Central memory CD4-positive, alpha-beta T cell (primary cell): Measurements from ENCODE around the gene MORN1.
"Not testable (repeated sequence)": the region's sequence is repeated elsewhere in the genome, so short reads cannot be mapped to it uniquely, and the experiment has no call there.

ENCODE experiments used
- DNase-seq: peaks from one replicate; pipeline ENCODE4 v3.0.0; 2022

Gene MORN1

GRCh38 chr1:2303016-2303775, 88.2 kb downstream of the MORN1 start:
- no peak for DNase-seq

- no peak for DNase-seq
Measured at GRCh38 chr1:2302292-2302925, 88.9 kb downstream of the MORN1 start.

- no peak for DNase-seq
Measured at GRCh38 chr1:2301607-2302291, 89.6 kb downstream of the MORN1 start.

GRCh38 chr1:2300851-2301606, 90.3 kb downstream of the MORN1 start:
- DNase-seq, result peak; percentile 98

GRCh38 chr1:2300004-2300771, 91.2 kb downstream of the MORN1 start:
- peak; percentile 86 for DNase-seq

DNA sequence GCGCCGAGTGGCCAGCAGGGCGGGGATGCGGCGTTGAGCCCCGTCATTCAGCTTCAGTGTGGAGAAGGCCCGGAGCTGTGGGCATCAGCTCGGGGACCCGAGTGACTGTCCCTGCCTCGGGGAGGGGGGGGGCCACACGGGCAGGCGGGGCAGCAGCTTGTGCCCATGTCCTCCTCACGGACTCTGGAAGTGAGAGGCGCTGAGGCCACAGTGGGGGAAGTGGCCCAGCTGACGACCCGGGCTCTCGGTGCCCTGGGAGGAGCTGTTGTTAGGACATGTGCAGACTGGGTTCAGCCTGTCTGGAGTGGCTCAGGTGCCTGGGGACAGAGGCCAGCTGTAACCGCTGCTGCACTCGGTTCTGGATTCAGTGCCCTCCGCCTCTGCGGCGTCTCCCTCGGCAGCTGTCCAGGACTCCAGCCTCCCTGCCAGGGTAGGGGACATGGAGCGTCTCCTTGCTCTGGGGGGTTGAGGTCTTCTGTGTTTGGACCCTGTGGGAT, 92.2 kb downstream of the MORN1 start:
- no peak for DNase-seq

DNA sequence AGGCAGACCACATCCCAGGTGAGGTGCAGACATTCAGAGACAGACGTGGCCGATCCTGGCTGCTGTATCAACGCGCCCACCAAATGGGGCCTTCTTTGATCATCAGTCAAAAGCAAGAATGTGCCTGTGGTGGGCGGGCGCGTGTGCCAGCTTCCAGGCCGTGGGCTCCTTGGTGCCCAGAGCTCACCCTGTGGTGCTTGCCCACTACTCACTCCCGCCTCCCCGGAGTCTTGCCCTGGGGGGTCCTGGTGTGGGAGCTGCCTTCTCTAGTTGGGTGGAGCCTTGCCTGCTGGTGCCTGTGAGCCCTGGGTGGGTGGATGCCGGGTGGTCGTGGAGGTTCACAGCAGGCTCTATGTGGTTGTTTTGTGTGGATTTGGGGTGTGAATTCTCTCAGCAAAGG, 92.7 kb downstream of the MORN1 start:
- DNase-seq, result no peak

GRCh38 chr1:2297246-2298011, 93.9 kb downstream of the MORN1 start:
- no peak for DNase-seq

- no peak for DNase-seq
Measured at GRCh38 chr1:2296614-2297013, 94.7 kb downstream of the MORN1 start.

- not testable (repeated sequence) for DNase-seq
Measured at GRCh38 chr1:2296211-2296610, 95.1 kb downstream of the MORN1 start.

- no peak for DNase-seq
Measured at GRCh38 chr1:2295526-2295925, 95.8 kb downstream of the MORN1 start.

- DNase-seq, result no peak
Measured at GRCh38 chr1:2294725-2295078, 96.7 kb downstream of the MORN1 start.

- no peak for DNase-seq
Measured at GRCh38 chr1:2294033-2294724, 97.2 kb downstream of the MORN1 start.

- DNase-seq, result no peak
Measured at GRCh38 chr1:2292725-2293450, 98.5 kb downstream of the MORN1 start.

GRCh38 chr1:2291577-2291976, 99.8 kb downstream of the MORN1 start:
- no peak for DNase-seq

DNA sequence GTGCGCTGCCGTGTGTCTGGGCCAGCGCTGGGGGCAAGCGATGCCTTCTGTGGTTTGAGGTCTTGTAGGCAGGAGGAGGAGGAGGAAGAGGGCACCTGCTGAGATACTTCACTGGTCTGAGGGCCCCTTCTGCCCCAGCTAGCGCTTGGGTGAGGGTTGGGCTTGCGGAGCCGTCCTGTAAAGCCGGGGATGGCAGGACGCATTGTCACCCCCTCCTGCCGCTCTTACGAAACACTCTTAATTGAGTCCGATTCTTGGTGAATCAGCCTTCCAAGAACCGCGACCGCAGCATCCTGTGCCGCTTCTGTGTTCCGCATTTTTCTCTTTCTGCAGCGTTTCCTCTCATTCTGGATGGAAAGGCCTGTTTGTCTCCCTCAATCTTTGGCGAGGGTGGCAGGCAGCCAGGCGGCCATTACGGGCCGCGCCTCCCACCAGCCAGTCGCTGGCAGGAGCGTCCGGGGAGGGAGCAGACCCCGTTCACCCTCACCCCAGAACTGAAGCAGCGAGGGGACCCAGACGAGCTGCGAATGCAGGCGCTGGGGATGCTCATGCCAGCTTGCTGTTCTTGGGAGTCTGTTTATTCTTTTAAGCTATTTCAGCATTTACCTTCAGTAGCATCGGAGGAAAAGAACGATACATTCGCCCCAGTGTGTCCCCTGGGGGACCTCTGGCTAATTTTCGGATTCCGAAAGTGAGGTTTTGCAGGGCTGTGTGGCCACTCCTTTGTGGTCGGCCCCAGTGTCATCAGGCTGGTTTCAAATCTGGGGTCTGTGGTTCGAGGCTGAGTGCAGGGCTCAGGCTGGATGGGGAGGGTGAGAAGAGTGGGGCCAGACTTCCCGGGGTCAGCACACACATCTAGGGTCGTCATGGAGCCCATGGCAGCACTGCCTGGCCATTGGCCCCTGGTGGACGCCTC, 100.5 kb downstream of the MORN1 start:
- peak; percentile 79 for DNase-seq

DNA sequence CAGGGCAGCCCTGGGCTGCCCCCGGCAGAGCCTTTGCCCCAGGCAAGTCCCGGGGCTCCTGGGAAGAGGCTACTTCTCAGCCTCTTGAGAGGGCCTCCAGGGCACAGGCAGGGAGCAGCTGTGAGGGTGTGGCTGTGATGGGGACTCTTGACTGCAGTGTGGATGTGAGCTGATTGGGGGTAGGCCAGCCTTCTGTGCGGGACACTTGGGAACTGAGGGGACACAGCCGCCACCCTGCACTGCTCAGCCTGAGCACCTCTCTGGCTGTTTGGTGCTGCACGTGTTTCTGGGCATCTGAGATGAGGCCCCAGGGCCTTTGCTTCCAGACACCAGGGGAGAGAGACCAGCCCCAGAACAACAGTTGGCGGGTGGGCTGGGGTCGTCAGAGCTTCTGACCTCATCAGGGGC, 101.2 kb downstream of the MORN1 start:
- DNase-seq, result no peak

- DNase-seq, result no peak
Measured at GRCh38 chr1:2289607-2290006, 101.7 kb downstream of the MORN1 start.
